Measurements from ENCODE around the gene NT5C2.
A peak's percentile ranks its signal among the peaks of the same experiment; 100 is the strongest.

Gene NT5C2

GRCh38 chr10:103042908-103043307, 150.2 kb downstream of the NT5C2 start:
- no peaks in the 10 kb centered on the region for H3K36me3 ChIP-seq
- H3K27me3 ChIP-seq (ENCODE audit: insufficient read depth, low read depth, severe bottlenecking): no peaks in the 10 kb centered on the region
- TF ChIP-seq CTCF (IDR thresholded peaks at IDR 0.05; ENCODE audit: low read depth, low read length): 0 out of 2 replicates have a peak, but pooled peaks have one; percentile 5
- H3K9me3 ChIP-seq (ENCODE audit: severe bottlenecking): no peaks in the 10 kb centered on the region
- no peak for DNase-seq
- no peak overlapping the region for H3K27ac ChIP-seq
- no peak overlapping the region for H3K4me3 ChIP-seq (ENCODE audit: low read depth, low read length)

DNA sequence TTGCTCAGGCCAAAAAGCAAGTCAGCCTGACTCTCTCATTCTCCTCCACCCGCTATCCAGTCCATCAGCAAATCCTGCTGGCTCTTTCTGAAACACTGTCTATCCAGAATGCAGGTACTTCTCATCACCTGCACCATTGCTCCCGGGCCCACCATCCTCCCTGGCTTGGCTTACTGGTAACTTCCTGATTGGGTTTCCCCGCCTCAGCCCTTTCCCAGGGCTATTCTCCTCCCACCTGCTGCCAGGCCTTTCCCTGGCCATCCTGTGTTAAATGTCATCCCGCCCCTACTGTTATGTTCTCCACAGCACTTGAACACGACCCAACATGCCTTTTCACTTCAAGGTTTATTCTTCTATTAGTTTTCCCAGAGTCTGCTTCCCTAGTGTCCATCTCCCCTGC, 150.9 kb downstream of the NT5C2 start:
- no peak overlapping the region for H3K4me3 ChIP-seq (ENCODE audit: low read depth, low read length)
- no peaks in the 10 kb centered on the region for H3K36me3 ChIP-seq
- H3K9me3 ChIP-seq (ENCODE audit: severe bottlenecking): no peaks in the 10 kb centered on the region
- no peaks in the 10 kb centered on the region for H3K27me3 ChIP-seq (ENCODE audit: insufficient read depth, low read depth, severe bottlenecking)
- DNase-seq: no peak
- TF ChIP-seq CTCF (IDR thresholded peaks at IDR 0.05; ENCODE audit: low read depth, low read length): no peak
- H3K27ac ChIP-seq: no peak overlapping the region

- Histone ChIP-seq H3K27ac (no peak overlapping the region), H3K4me3 (ENCODE audit: low read depth, low read length) (no peak overlapping the region), H3K36me3 (no peaks in the 10 kb centered on the region), H3K9me3 (ENCODE audit: severe bottlenecking) (no peaks in the 10 kb centered on the region), H3K27me3 (ENCODE audit: insufficient read depth, low read depth, severe bottlenecking) (no peaks in the 10 kb centered on the region)
- no peak for TF ChIP-seq CTCF (IDR thresholded peaks at IDR 0.05; ENCODE audit: low read depth, low read length)
- no peak for DNase-seq
These were observed 151.7 kb downstream of the NT5C2 start for GRCh38 chr10:103041391-103041790.

- no peaks in the 10 kb centered on the region for H3K9me3 ChIP-seq (ENCODE audit: severe bottlenecking)
- no peaks in the 10 kb centered on the region for H3K36me3 ChIP-seq
- no peak for TF ChIP-seq CTCF (IDR thresholded peaks at IDR 0.05; ENCODE audit: low read depth, low read length)
- DNase-seq: no peak
- H3K27ac ChIP-seq: no peak overlapping the region
- H3K4me3 ChIP-seq (ENCODE audit: low read depth, low read length): no peak overlapping the region
- no peaks in the 10 kb centered on the region for H3K27me3 ChIP-seq (ENCODE audit: insufficient read depth, low read depth, severe bottlenecking)
These were observed 152.7 kb downstream of the NT5C2 start for GRCh38 chr10:103040418-103040817.

DNA sequence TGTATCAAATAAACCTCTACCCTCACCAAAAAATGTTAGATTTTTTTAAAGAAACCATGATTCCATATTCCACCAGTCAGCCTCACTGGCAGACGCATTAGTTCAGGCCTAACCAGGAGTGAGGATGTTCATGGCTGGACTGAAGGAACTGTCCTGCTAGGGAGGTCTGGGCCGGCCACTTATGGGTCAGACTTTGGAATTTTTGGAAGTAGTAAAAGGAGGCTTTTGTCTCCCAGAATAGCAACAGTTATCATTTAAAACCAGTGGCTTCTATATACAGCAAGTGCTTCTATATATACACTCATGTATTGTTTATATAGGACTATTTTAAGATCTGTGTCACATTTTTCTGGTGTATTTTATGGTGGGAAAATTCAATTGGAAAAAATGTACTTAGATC, 154.5 kb downstream of the NT5C2 start:
- no peak overlapping the region for H3K27ac ChIP-seq
- no peak for TF ChIP-seq CTCF (IDR thresholded peaks at IDR 0.05; ENCODE audit: low read depth, low read length)
- no peak for DNase-seq

More for the DNA sequence above, 154.5 kb downstream of the NT5C2 start:
- H3K4me3 ChIP-seq (ENCODE audit: low read depth, low read length): no peak overlapping the region
- no peaks in the 10 kb centered on the region for H3K9me3 ChIP-seq (ENCODE audit: severe bottlenecking)
- H3K36me3 ChIP-seq: no peaks in the 10 kb centered on the region
- H3K27me3 ChIP-seq (ENCODE audit: insufficient read depth, low read depth, severe bottlenecking): no peaks in the 10 kb centered on the region

Data from WERI-Rb-1 (cell line).